Adrenal gland (tissue), 5 donors: ENCODE measurements around the gene MED22.

Experiments used
- CTCF ChIP-seq, 6 experiments: fragments of 450-650 bp in 4 of 6; fragments of 200-600 bp in 2 of 6; sonication (generic) in 1 of 6; IDR thresholded peaks; 1 replicate in 5 of 6; 2 replicates in 1 of 6; pipeline versions ENCODE4 v1.5.1 to v1.8.0; 2016 to 2021; ENCODE audit warnings: antibody characterized with exemption in 6 of 6, mild to moderate bottlenecking in 2 of 6, moderate library complexity in 1 of 6
- POLR2A ChIP-seq, 2 donors: fragments of 450-650 bp; IDR thresholded peaks; one replicate each; pipeline ENCODE4 v1.6.1; 2017; ENCODE audit warnings: antibody characterized with exemption in 2 of 2, mild to moderate bottlenecking in 2 of 2, moderate library complexity in 1 of 2
- donor health status: DM: no; HTN: no; CAD: no.

- TF ChIP-seq POLR2A (IDR thresholded peaks at IDR 0.05) (no peak), CTCF (IDR thresholded peaks at IDR 0.05) (no peak)
Measured at GRCh38 chr9:133353548-133353947, 5.6 kb upstream of the MED22 start.
